T-helper 17 cell (primary cell): ENCODE results near the gene ERAP2. TPM values are rescaled to one million over a fixed set of nuclear protein-coding genes. Genes with fewer than 3 reads are reported as not detected.

ENCODE experiments used
- total RNA-seq, 4 donors: library from RNA in 2 of 4; stranded (reverse) in 2 of 4; gene quantifications; one replicate each; pipeline ENCODE4 v1.2.3 and lab custom pipeline; 2022 to 2026

The ERAP2 gene
- total RNA-seq, 2 donors from 2014 or later: 42.7 to 65.6 TPM

Other genes starting within 250 kb of the ERAP2 start
- 100 to 1,000 TPM; 303 TPM for gene CAST, start 214.1 kb upstream of the ERAP2 start, total RNA-seq
- 10 to 100 TPM; 70.4 to 79.1 TPM for gene ERAP1, start 68.6 kb upstream of the ERAP2 start, total RNA-seq
- 10 to 100 TPM; 72.4 to 80.7 TPM for gene LNPEP, start 59.6 kb downstream of the ERAP2 start, total RNA-seq